ENCODE data around the gene ADAT1.

ADAT1 gene

GRCh38 chr16:75573955-75574354, 49.1 kb downstream of the ADAT1 start:
- TF ChIP-seq EZH2 (optimal IDR thresholded peaks at IDR 0.05; ENCODE audit: low read depth, low read length) (no peak), EZH2phosphoT487 (IDR thresholded peaks at IDR 0.05; ENCODE audit: low read length) (no peak), CTCF (IDR thresholded peaks at IDR 0.05; ENCODE audit: low read length) (no peak)
- H3K4me1 ChIP-seq (ENCODE audit: low read length): no peaks in the 10 kb centered on the region
- H3K27ac ChIP-seq (ENCODE audit: low read length): no peak overlapping the region
- H3K9me3 ChIP-seq (replicated peaks; ENCODE audit: insufficient read depth, low read length): no peaks in the 10 kb centered on the region
- H3K9ac ChIP-seq (ENCODE audit: low read length): no peak overlapping the region
- H2AFZ ChIP-seq (ENCODE audit: low read length): no peak overlapping the region
- H3K9me2 ChIP-seq (replicated peaks; ENCODE audit: insufficient read depth, low read length): no peaks in the 10 kb centered on the region
- no peak overlapping the region for H3K4me2 ChIP-seq (ENCODE audit: low read depth, low read length)
- no peak for DNase-seq
- no peaks in the 10 kb centered on the region for H3K36me3 ChIP-seq (replicated peaks; ENCODE audit: insufficient read depth, low read length)
- no peaks in the 10 kb centered on the region for H3F3A ChIP-seq (ENCODE audit: insufficient read depth, low read length)
- no peak overlapping the region for H3K4me3 ChIP-seq (ENCODE audit: low read length)
- H3K79me2 ChIP-seq (ENCODE audit: low read length): no peaks in the 10 kb centered on the region
- no peaks in the 10 kb centered on the region for H3K27me3 ChIP-seq (replicated peaks; ENCODE audit: insufficient read depth, low read length)
- no peaks in the 10 kb centered on the region for H4K20me1 ChIP-seq (ENCODE audit: insufficient read depth, low read length)

- no peak overlapping the region for H3K4me2 ChIP-seq (ENCODE audit: low read depth, low read length)
- no peak overlapping the region for H3K4me3 ChIP-seq (ENCODE audit: low read length)
- H3K9me2 ChIP-seq (replicated peaks; ENCODE audit: insufficient read depth, low read length): no peaks in the 10 kb centered on the region
- no peaks in the 10 kb centered on the region for H3K27me3 ChIP-seq (replicated peaks; ENCODE audit: insufficient read depth, low read length)
- 0 out of 2 replicates have a peak, but pooled peaks cover 3% of the 10 kb centered on the region for H3K79me2 ChIP-seq (ENCODE audit: low read length)
- H3K9ac ChIP-seq (ENCODE audit: low read length): no peak overlapping the region
- H3K9me3 ChIP-seq (replicated peaks; ENCODE audit: insufficient read depth, low read length): no peaks in the 10 kb centered on the region
- H3K36me3 ChIP-seq (replicated peaks; ENCODE audit: insufficient read depth, low read length): no peaks in the 10 kb centered on the region
- H3F3A ChIP-seq (ENCODE audit: insufficient read depth, low read length): no peaks in the 10 kb centered on the region
- H4K20me1 ChIP-seq (ENCODE audit: insufficient read depth, low read length): no peaks in the 10 kb centered on the region
- TF ChIP-seq EZH2phosphoT487 (IDR thresholded peaks at IDR 0.05; ENCODE audit: low read length) (no peak), EZH2 (optimal IDR thresholded peaks at IDR 0.05; ENCODE audit: low read depth, low read length) (no peak), CTCF (IDR thresholded peaks at IDR 0.05; ENCODE audit: low read length) (no peak)
- no peak for DNase-seq
- no peak overlapping the region for H3K27ac ChIP-seq (ENCODE audit: low read length)
- H3K4me1 ChIP-seq (ENCODE audit: low read length): no peaks in the 10 kb centered on the region
- H2AFZ ChIP-seq (ENCODE audit: low read length): no peak overlapping the region
Observed at GRCh38 chr16:75572864-75573542, 50.1 kb downstream of the ADAT1 start.

- Histone ChIP-seq H3K79me2 (ENCODE audit: low read length) (peaks cover 18% of the 10 kb centered on the region), H3K36me3 (replicated peaks; ENCODE audit: insufficient read depth, low read length) (no peaks in the 10 kb centered on the region; the same call in 1 of the 2 replicates), H3F3A (ENCODE audit: insufficient read depth, low read length) (no peaks in the 10 kb centered on the region), H3K4me2 (ENCODE audit: low read depth, low read length) (no peak overlapping the region), H3K9ac (ENCODE audit: low read length) (no peak overlapping the region), H3K9me2 (replicated peaks; ENCODE audit: insufficient read depth, low read length) (no peaks in the 10 kb centered on the region), H3K9me3 (replicated peaks; ENCODE audit: insufficient read depth, low read length) (no peaks in the 10 kb centered on the region), H3K4me1 (ENCODE audit: low read length) (no peaks in the 10 kb centered on the region), H4K20me1 (ENCODE audit: insufficient read depth, low read length) (no peaks in the 10 kb centered on the region), H3K27ac (ENCODE audit: low read length) (no peak overlapping the region), H3K27me3 (replicated peaks; ENCODE audit: insufficient read depth, low read length) (no peaks in the 10 kb centered on the region), H3K4me3 (ENCODE audit: low read length) (no peak overlapping the region), H2AFZ (ENCODE audit: low read length) (no peak overlapping the region)
- no peak for DNase-seq
- TF ChIP-seq EZH2 (optimal IDR thresholded peaks at IDR 0.05; ENCODE audit: low read depth, low read length): no peak
- no peak for TF ChIP-seq CTCF (IDR thresholded peaks at IDR 0.05; ENCODE audit: low read length)
- TF ChIP-seq EZH2phosphoT487 (IDR thresholded peaks at IDR 0.05; ENCODE audit: low read length): no peak
Observed at GRCh38 chr16:75570396-75571065, 52.5 kb downstream of the ADAT1 start.

All from MM.1S (cell line).